HepG2 (cell line): ENCODE results near the gene NR1H2. TPM values are rescaled to one million over a fixed set of nuclear protein-coding genes. Genes with fewer than 3 reads are reported as not detected.

Experiments used
- ADNP ChIP-seq: sonication (generic); formaldehyde crosslinking; IDR thresholded peaks from 2 replicates; pipeline ENCODE4 v1.4.0; 2020; ENCODE audit warnings: missing genetic modification reagents
- DPF2 ChIP-seq: sonication (generic); formaldehyde crosslinking; IDR thresholded peaks from 2 replicates; pipeline ENCODE4 v1.4.0; 2020; ENCODE audit warnings: mild to moderate bottlenecking, low read depth, missing genetic modification reagents, borderline replicate concordance
- ETV5 ChIP-seq: IDR thresholded peaks from 2 replicates; pipeline ENCODE4 v1.6.1; 2018; ENCODE audit warnings: missing biosample characterization, missing genetic modification reagents, inconsistent platforms, borderline replicate concordance
- FOXO1 ChIP-seq: sonication (generic); formaldehyde crosslinking; IDR thresholded peaks from 2 replicates; pipeline ENCODE4 v1.4.0; 2020; ENCODE audit warnings: missing genetic modification reagents
- KDM2A ChIP-seq: sonication (generic); formaldehyde crosslinking; IDR thresholded peaks from 2 replicates; pipeline ENCODE4 v1.4.0; 2020; ENCODE audit warnings: low read depth, missing genetic modification reagents, borderline replicate concordance
- TBP ChIP-seq: sonication (generic); formaldehyde crosslinking; IDR thresholded peaks from 2 replicates; pipeline ENCODE4 v1.5.0; 2020; ENCODE audit warnings: missing genetic modification reagents
- ZNF224 ChIP-seq: sonication (generic); formaldehyde crosslinking; IDR thresholded peaks from 2 replicates; pipeline ENCODE4 v1.5.0; 2020; ENCODE audit warnings: mild to moderate bottlenecking, missing genetic modification reagents
- ZNF335 ChIP-seq: sonication (generic); formaldehyde crosslinking; IDR thresholded peaks from 2 replicates; pipeline ENCODE4 v1.4.0; 2020; ENCODE audit warnings: missing genetic modification reagents
- ZNF605 ChIP-seq: sonication (generic); formaldehyde crosslinking; IDR thresholded peaks from 2 replicates; pipeline ENCODE4 v1.8.0; 2022; ENCODE audit warnings: mild to moderate bottlenecking, missing genetic modification reagents
- polyA plus RNA-seq, 8 experiments: library from polyadenylated mRNA; depleted of rRNA in 3 of 8; stranded (reverse) in 7 of 8; unstranded in 1 of 8; fragments of >200 nt; fragmentation: Illumina TruSeq in 4 of 8; extraction: Trizol in 4 of 8; gene quantifications; 2 replicates each; pipeline versions ENCODE4 v1.2.1 to v1.2.3, GENCODE V29; 2011 to 2016; ENCODE audit warnings: low read depth in 4 of 8, missing spikeins in 1 of 8, mixed read lengths in 1 of 8; ENCODE audit not compliant: insufficient read depth in 1 of 8
- total RNA-seq, 5 experiments: library from RNA; depleted of rRNA; stranded (reverse); fragments of >200 nt; fragmentation: Illumina TruSeq; extraction: Trizol; gene quantifications; 2 replicates each; pipeline ENCODE4 v1.2.3, GENCODE V29; 2016; ENCODE audit warnings: low read depth in 1 of 5
- TF ChIP-seq, protein P1 (sequence below): sonication (generic); formaldehyde crosslinking; IDR thresholded peaks from 2 replicates; pipeline ENCODE4 v1.4.0; 2020; ENCODE audit warnings: mild to moderate bottlenecking, missing genetic modification reagents
- TF ChIP-seq, protein P2 (sequence below): sonication (generic); formaldehyde crosslinking; IDR thresholded peaks from 2 replicates; pipeline ENCODE4 v1.5.0; 2020; ENCODE audit warnings: mild to moderate bottlenecking, missing genetic modification reagents
- TF ChIP-seq, protein P3 (sequence below), 2 experiments: sonication (generic) in 1 of 2; formaldehyde crosslinking in 1 of 2; IDR thresholded peaks; 2 replicates each; pipeline versions ENCODE4 v1.4.0 to v1.6.1; 2018 to 2020; ENCODE audit warnings: missing genetic modification reagents in 2 of 2, borderline replicate concordance in 1 of 2, low read depth in 1 of 2, mild to moderate bottlenecking in 1 of 2, missing biosample characterization in 1 of 2
- TF ChIP-seq, protein P4 (sequence below): sonication (generic); formaldehyde crosslinking; IDR thresholded peaks from 2 replicates; pipeline ENCODE4 v1.5.0; 2020; ENCODE audit warnings: mild to moderate bottlenecking, missing genetic modification reagents
- TF ChIP-seq, protein P5 (sequence below): sonication (generic); formaldehyde crosslinking; IDR thresholded peaks from 2 replicates; pipeline ENCODE4 v1.8.1; 2023; ENCODE audit warnings: missing genetic modification reagents, inconsistent platforms, borderline replicate concordance

Gene NR1H2
- total and polyA plus RNA-seq, 2 of the 13 experiments (the other 11 are each of a cell fraction or from before 2014, with no cell fraction given): 10.3 to 13.5 TPM

DNA sequence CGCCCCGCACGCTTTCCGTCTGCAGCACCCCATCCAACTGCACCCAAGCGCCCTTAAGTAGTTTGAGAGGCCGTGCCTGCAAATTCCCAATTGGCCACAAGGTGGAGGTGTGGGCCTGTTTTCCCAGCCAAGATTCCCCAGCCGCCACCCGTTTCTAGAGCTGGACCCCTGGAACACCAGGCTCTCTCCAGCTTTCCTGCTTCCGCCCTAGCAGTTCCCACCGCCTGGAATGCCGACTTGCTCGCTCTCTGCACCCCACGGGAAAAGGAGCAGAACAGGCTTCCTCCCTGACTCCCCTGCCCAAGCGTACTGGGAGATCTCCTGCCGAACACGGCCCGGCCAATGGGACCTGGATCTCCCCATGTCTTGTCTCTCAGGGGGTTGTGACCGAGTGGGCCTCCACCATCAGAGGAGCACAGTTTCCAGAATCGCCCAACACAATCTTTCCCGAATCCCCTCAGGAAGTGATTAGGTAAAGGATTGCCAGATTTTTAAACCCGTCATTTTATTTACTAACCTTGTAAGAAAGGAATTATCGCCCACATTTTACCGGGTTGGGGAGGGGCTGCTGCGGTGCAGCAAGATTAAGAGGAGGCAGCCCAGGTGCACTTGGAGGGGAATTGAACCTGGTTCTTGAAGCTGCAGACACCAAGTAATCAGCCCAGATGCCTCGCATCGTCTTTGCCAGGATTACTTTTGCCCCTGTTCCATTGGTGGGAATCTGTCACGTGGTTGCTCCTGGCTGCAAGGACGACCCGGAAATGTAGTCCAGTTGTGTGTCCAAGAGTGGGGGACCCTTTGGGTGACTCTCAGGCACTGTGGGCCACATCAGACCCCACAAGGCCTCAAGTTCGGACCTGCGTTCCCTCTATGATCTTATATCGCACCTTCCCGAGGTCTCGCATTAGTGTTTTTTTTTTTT lies 7.3 kb upstream of the NR1H2 start (continued):
- TF ChIP-seq, protein P1, sequence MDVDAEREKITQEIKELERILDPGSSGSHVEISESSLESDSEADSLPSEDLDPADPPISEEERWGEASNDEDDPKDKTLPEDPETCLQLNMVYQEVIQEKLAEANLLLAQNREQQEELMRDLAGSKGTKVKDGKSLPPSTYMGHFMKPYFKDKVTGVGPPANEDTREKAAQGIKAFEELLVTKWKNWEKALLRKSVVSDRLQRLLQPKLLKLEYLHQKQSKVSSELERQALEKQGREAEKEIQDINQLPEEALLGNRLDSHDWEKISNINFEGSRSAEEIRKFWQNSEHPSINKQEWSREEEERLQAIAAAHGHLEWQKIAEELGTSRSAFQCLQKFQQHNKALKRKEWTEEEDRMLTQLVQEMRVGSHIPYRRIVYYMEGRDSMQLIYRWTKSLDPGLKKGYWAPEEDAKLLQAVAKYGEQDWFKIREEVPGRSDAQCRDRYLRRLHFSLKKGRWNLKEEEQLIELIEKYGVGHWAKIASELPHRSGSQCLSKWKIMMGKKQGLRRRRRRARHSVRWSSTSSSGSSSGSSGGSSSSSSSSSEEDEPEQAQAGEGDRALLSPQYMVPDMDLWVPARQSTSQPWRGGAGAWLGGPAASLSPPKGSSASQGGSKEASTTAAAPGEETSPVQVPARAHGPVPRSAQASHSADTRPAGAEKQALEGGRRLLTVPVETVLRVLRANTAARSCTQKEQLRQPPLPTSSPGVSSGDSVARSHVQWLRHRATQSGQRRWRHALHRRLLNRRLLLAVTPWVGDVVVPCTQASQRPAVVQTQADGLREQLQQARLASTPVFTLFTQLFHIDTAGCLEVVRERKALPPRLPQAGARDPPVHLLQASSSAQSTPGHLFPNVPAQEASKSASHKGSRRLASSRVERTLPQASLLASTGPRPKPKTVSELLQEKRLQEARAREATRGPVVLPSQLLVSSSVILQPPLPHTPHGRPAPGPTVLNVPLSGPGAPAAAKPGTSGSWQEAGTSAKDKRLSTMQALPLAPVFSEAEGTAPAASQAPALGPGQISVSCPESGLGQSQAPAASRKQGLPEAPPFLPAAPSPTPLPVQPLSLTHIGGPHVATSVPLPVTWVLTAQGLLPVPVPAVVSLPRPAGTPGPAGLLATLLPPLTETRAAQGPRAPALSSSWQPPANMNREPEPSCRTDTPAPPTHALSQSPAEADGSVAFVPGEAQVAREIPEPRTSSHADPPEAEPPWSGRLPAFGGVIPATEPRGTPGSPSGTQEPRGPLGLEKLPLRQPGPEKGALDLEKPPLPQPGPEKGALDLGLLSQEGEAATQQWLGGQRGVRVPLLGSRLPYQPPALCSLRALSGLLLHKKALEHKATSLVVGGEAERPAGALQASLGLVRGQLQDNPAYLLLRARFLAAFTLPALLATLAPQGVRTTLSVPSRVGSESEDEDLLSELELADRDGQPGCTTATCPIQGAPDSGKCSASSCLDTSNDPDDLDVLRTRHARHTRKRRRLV (CRISPR knock-in tag): no peak
- TF ChIP-seq, protein P2, sequence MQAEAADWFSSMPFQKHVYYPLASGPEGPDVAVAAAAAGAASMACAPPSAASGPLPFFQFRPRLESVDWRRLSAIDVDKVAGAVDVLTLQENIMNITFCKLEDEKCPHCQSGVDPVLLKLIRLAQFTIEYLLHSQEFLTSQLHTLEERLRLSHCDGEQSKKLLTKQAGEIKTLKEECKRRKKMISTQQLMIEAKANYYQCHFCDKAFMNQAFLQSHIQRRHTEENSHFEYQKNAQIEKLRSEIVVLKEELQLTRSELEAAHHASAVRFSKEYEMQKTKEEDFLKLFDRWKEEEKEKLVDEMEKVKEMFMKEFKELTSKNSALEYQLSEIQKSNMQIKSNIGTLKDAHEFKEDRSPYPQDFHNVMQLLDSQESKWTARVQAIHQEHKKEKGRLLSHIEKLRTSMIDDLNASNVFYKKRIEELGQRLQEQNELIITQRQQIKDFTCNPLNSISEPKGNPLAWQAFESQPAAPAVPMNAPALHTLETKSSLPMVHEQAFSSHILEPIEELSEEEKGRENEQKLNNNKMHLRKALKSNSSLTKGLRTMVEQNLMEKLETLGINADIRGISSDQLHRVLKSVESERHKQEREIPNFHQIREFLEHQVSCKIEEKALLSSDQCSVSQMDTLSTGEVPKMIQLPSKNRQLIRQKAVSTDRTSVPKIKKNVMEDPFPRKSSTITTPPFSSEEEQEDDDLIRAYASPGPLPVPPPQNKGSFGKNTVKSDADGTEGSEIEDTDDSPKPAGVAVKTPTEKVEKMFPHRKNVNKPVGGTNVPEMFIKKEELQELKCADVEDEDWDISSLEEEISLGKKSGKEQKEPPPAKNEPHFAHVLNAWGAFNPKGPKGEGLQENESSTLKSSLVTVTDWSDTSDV (CRISPR knock-in tag): no peak
- no peak for TF ChIP-seq DPF2 (CRISPR knock-in tag)
- TF ChIP-seq ZNF605: no peak
- TF ChIP-seq, protein P3, sequence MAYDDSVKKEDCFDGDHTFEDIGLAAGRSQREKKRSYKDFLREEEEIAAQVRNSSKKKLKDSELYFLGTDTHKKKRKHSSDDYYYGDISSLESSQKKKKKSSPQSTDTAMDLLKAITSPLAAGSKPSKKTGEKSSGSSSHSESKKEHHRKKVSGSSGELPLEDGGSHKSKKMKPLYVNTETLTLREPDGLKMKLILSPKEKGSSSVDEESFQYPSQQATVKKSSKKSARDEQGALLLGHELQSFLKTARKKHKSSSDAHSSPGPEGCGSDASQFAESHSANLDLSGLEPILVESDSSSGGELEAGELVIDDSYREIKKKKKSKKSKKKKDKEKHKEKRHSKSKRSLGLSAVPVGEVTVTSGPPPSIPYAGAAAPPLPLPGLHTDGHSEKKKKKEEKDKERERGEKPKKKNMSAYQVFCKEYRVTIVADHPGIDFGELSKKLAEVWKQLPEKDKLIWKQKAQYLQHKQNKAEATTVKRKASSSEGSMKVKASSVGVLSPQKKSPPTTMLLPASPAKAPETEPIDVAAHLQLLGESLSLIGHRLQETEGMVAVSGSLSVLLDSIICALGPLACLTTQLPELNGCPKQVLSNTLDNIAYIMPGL (CRISPR knock-in tag; IDR thresholded peaks at IDR 0.05; ENCODE audit: borderline replicate concordance in 1 of 2, low read depth in 1 of 2): peak; percentile 33 to 55; a peak in 1 of 4 replicates
- 0 out of 2 replicates have a peak, but pooled peaks have one; percentile 29 for TF ChIP-seq ETV5 (CRISPR knock-in tag)
- TF ChIP-seq FOXO1 (CRISPR knock-in tag): 0 out of 2 replicates have a peak, but pooled peaks have one; percentile 24
- TF ChIP-seq, protein P4, sequence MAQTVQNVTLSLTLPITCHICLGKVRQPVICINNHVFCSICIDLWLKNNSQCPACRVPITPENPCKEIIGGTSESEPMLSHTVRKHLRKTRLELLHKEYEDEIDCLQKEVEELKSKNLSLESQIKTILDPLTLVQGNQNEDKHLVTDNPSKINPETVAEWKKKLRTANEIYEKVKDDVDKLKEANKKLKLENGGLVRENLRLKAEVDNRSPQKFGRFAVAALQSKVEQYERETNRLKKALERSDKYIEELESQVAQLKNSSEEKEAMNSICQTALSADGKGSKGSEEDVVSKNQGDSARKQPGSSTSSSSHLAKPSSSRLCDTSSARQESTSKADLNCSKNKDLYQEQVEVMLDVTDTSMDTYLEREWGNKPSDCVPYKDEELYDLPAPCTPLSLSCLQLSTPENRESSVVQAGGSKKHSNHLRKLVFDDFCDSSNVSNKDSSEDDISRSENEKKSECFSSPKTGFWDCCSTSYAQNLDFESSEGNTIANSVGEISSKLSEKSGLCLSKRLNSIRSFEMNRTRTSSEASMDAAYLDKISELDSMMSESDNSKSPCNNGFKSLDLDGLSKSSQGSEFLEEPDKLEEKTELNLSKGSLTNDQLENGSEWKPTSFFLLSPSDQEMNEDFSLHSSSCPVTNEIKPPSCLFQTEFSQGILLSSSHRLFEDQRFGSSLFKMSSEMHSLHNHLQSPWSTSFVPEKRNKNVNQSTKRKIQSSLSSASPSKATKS (CRISPR knock-in tag): no peak
- TF ChIP-seq ADNP (CRISPR knock-in tag): no peak
- peak; percentile 51; the same call in 1 of the 2 replicates for TF ChIP-seq KDM2A (CRISPR knock-in tag)
- TF ChIP-seq ZNF335 (CRISPR knock-in tag): no peak
- TF ChIP-seq ZNF224 (CRISPR knock-in tag): no peak
- no peak for TF ChIP-seq TBP (CRISPR knock-in tag)
- TF ChIP-seq, protein P5, sequence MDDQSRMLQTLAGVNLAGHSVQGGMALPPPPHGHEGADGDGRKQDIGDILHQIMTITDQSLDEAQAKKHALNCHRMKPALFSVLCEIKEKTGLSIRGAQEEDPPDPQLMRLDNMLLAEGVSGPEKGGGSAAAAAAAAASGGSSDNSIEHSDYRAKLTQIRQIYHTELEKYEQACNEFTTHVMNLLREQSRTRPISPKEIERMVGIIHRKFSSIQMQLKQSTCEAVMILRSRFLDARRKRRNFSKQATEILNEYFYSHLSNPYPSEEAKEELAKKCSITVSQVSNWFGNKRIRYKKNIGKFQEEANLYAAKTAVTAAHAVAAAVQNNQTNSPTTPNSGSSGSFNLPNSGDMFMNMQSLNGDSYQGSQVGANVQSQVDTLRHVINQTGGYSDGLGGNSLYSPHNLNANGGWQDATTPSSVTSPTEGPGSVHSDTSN: no peak
